K562 (cell line): ENCODE data around the gene SYMPK. TPM values are rescaled to one million over a fixed set of nuclear protein-coding genes. Genes with fewer than 3 reads are reported as not detected.

Experiments
- ATAC-seq: fragments of 200-7000 bp; cut with Tn5 transposase; 3 replicates; pipeline ENCODE4 v1.9.1; 2020; ENCODE audit warnings: moderate library complexity
- BruUV-seq: library from RNA; stranded (reverse); fragments of 400-500 nt; replicated peaks from 2 replicates; lab custom pipeline; 2021; lab: Mats Ljungman, UMichigan
- CTCF ChIA-PET: fragments of 300-600 bp; formaldehyde crosslinking; extraction: SDS; loops from one replicate; lab custom pipeline; 2021; ENCODE audit warnings: low intra/inter-chr PET ratio; lab: Yijun Ruan, JAX
- POLR2A ChIA-PET: fragments of 300-600, 350-650 bp; sonication (Branson Sonifier 250); formaldehyde crosslinking; extraction: SDS; loops from one replicate; lab custom pipeline; 2021; ENCODE audit warnings: antibody characterized with exemption, inconsistent platforms; lab: Yijun Ruan, JAX
- DNase-seq, 4 experiments: peaks; one replicate each; pipeline versions ENCODE4 v3.0.0 to v3.0.0-alpha.2; 2011 to 2018; ENCODE audit warnings: low spot score in 3 of 4, mixed read lengths in 3 of 4; ENCODE audit errors: extremely low read depth in 1 of 4
- FAIRE-seq: peaks from 2 replicates; lab custom pipeline; 2011; peaks lifted over from hg19 to GRCh38; lab: Jason Lieb, UNC
- H2AFZ ChIP-seq: 2 replicates; pipeline ENCODE4 v1.6.0; 2011; ENCODE audit warnings: low read depth, low read length, control low read depth, inconsistent platforms
- H3K27ac ChIP-seq: fragments of 200-600 bp; 3 replicates; pipeline ENCODE4 v1.8.0; 2011; ENCODE audit warnings: low read depth, mild to moderate bottlenecking, control low read depth, inconsistent platforms, low read length, moderate library complexity, mixed read lengths; ENCODE audit errors: extremely low read depth
- H3K27me3 ChIP-seq, 2 experiments: fragments of 300-600 bp in 1 of 2; 2 replicates in 1 of 2; 3 replicates in 1 of 2; pipeline versions ENCODE4 v1.6.0 to v1.8.0; 2011; ENCODE audit warnings: inconsistent platforms in 2 of 2, low read length in 2 of 2, mild to moderate bottlenecking in 1 of 2, mixed read lengths in 1 of 2, moderate library complexity in 1 of 2; ENCODE audit not compliant: control insufficient read depth in 2 of 2, insufficient read depth in 2 of 2
- H3K36me3 ChIP-seq: fragments of 300-600 bp; 3 replicates; pipeline ENCODE4 v1.8.0; 2011; ENCODE audit warnings: mild to moderate bottlenecking, low read length, inconsistent platforms; ENCODE audit not compliant: control insufficient read depth, insufficient read depth
- H3K4me1 ChIP-seq, 2 experiments: fragments of 200-600 bp in 1 of 2; replicated peaks in 1 of 2; 2 replicates in 1 of 2; 3 replicates in 1 of 2; pipeline versions ENCODE4 v1.5.1 to v1.8.0; 2011; ENCODE audit warnings: inconsistent platforms in 2 of 2, low read length in 2 of 2, mild to moderate bottlenecking in 1 of 2, mixed read lengths in 1 of 2, moderate library complexity in 1 of 2; ENCODE audit not compliant: control insufficient read depth in 2 of 2, insufficient read depth in 2 of 2
- H3K4me2 ChIP-seq: 2 replicates; pipeline ENCODE4 v1.6.1; 2011; ENCODE audit warnings: low read length, control low read depth, inconsistent platforms, mixed read lengths; ENCODE audit not compliant: insufficient read depth
- H3K4me3 ChIP-seq: fragments of 200-600 bp; sonication (generic), shearing (Covaris generic); 2 replicates; pipeline ENCODE4 v1.5.1; 2016; ENCODE audit warnings: control low read depth, inconsistent platforms
- H3K79me2 ChIP-seq: fragments of 200-600 bp; 3 replicates; pipeline ENCODE4 v1.8.0; 2011; ENCODE audit warnings: low read length, inconsistent platforms; ENCODE audit not compliant: control insufficient read depth, insufficient read depth
- H3K9ac ChIP-seq, 2 experiments: 2 replicates each; pipeline versions ENCODE4 v1.6.0 to v1.6.1; 2011; ENCODE audit warnings: low read depth in 2 of 2, low read length in 2 of 2, control low read depth in 1 of 2, inconsistent platforms in 1 of 2, mild to moderate bottlenecking in 1 of 2, mixed read lengths in 1 of 2; ENCODE audit not compliant: insufficient read depth in 1 of 2
- H3K9me1 ChIP-seq: one replicate; pipeline ENCODE4 v1.6.0; 2011; ENCODE audit warnings: inconsistent platforms, mild to moderate bottlenecking, low read length, moderate library complexity; ENCODE audit not compliant: control insufficient read depth, insufficient read depth
- H3K9me3 ChIP-seq: replicated peaks from 2 replicates; pipeline ENCODE4 v1.5.1; 2011; ENCODE audit warnings: low read depth, low read length, inconsistent platforms; ENCODE audit not compliant: control insufficient read depth, insufficient read depth
- H4K20me1 ChIP-seq: replicated peaks from 2 replicates; pipeline ENCODE4 v1.6.1; 2011; ENCODE audit warnings: low read length, inconsistent platforms, mixed read lengths; ENCODE audit not compliant: control insufficient read depth, insufficient read depth
- CBFA2T3 ChIP-seq: fragments of 450-650 bp; IDR thresholded peaks from 2 replicates; pipeline ENCODE4 v1.6.1; 2017
- ELF4 ChIP-seq: fragments of 450-650 bp; formaldehyde crosslinking; IDR thresholded peaks from 2 replicates; pipeline ENCODE4 v1.4.0; 2022; ENCODE audit warnings: missing genetic modification characterization
- GATAD2A ChIP-seq: fragments of 450-650 bp; IDR thresholded peaks from 2 replicates; pipeline ENCODE4 v1.6.1; 2017
- KAT2B ChIP-seq: IDR thresholded peaks from one replicate; pipeline ENCODE4 v1.6.1; 2012; ENCODE audit warnings: low read depth, mild to moderate bottlenecking, control low read depth, inconsistent platforms, low read length, moderate library complexity
- MAFK ChIP-seq: IDR thresholded peaks from 2 replicates; pipeline ENCODE4 v1.6.1; 2011; ENCODE audit warnings: low read length, improper control_type of control experiment
- NFE2 ChIP-seq: IDR thresholded peaks from 2 replicates; pipeline ENCODE4 v1.6.1; 2014; ENCODE audit warnings: antibody characterized with exemption, low read depth
- OTX1 ChIP-seq: fragments of 450-650 bp; formaldehyde crosslinking; IDR thresholded peaks from 2 replicates; pipeline ENCODE4 v1.4.0; 2022; ENCODE audit warnings: mild to moderate bottlenecking
- RFX5 ChIP-seq: IDR thresholded peaks from 2 replicates; pipeline ENCODE4 v1.6.1; 2011; ENCODE audit warnings: low read depth, mild to moderate bottlenecking, improper control_type of control experiment, low read length
- SNRNP70 ChIP-seq: fragments of 200-400 bp; formaldehyde crosslinking; optimal IDR thresholded peaks from 2 replicates; pipeline ENCODE3; 2017; ENCODE audit warnings: low read depth, low read length
- TRIM24 ChIP-seq, 2 experiments: fragments of 450-650 bp; IDR thresholded peaks; 2 replicates each; pipeline ENCODE4 v1.6.1; 2016
- TRIM28 ChIP-seq: fragments of 450-650 bp; IDR thresholded peaks from 2 replicates; pipeline ENCODE4 v1.6.1; 2017
- ZNF143 ChIP-seq: sonication (generic); formaldehyde crosslinking; IDR thresholded peaks from 2 replicates; pipeline ENCODE4 v1.9.0; 2022; ENCODE audit warnings: mild to moderate bottlenecking, missing genetic modification reagents
- ZNF639 ChIP-seq, 2 experiments: fragments of 200-800 bp in 1 of 2; sonication (Bioruptor generic) in 1 of 2; sonication (generic) in 1 of 2; formaldehyde crosslinking in 1 of 2; IDR thresholded peaks in 1 of 2; conservative IDR thresholded peaks in 1 of 2; 2 replicates each; pipeline versions ENCODE4 v1.5.0 to v1.6.1; 2016 to 2020; ENCODE audit warnings: missing compliant biosample characterization in 1 of 2, missing genetic modification characterization in 1 of 2, missing genetic modification reagents in 1 of 2
- WGBS: fragments of 100-300 bp; shearing (Covaris generic); methylation state at CpG from one replicate; pipeline ENCODE4 v1.1.6; 2016; ENCODE audit warnings: low coverage, mixed read lengths; ENCODE audit not compliant: insufficient coverage; ENCODE audit errors: missing lambda C conversion rate; 5-methylcytosine and 5-hydroxymethylcytosine counted together
- in situ Hi-C: fragments of 300-500 bp; cut with MboI; formaldehyde crosslinking; loops from 4 replicates; pipeline ENCODE4 v1.15.0; 2018; ENCODE audit warnings: inconsistent platforms, mixed read lengths
- intact Hi-C: fragments of 100-400 bp; cut with micrococcal nuclease; formaldehyde crosslinking; loops from 2 replicates; pipeline ENCODE4 v1.14.2; 2022
- polyA plus RNA-seq, 8 experiments: library from polyadenylated mRNA; depleted of rRNA in 4 of 8; stranded (reverse) in 5 of 8; unstranded in 3 of 8; fragments of >200 nt; fragmentation: Nextera tagmentation in 2 of 8; fragmentation: Illumina TruSeq in 1 of 8; extraction: Ambion mirVana in 2 of 8; extraction: Trizol in 1 of 8; gene quantifications; 2 replicates each; pipeline versions ENCODE4 v1.2.1 to v1.2.3, GENCODE V29; 2011 to 2014; ENCODE audit warnings: inconsistent platforms in 1 of 8, missing spikeins in 1 of 8
- total RNA-seq, 7 experiments: library from RNA; depleted of rRNA in 6 of 7; stranded (reverse); fragments of >200 nt in 6 of 7; fragmentation: Illumina TruSeq in 2 of 7; extraction: Trizol in 2 of 7; gene quantifications; 2 replicates each; pipeline versions ENCODE4 v1.2.1 to v1.2.3, GENCODE V29; 2011 to 2021; ENCODE audit warnings: low replicate concordance in 1 of 7
- TF ChIP-seq, protein P1 (sequence below): sonication (generic); IDR thresholded peaks from 2 replicates; pipeline ENCODE4 v1.6.1; 2016

Gene SYMPK
- total and polyA plus RNA-seq, 9 of the 15 experiments (the other 6 are each of a cell fraction or from before 2014, with no cell fraction given), result 0.73 to 95.5 (median 58.4) TPM

DNA sequence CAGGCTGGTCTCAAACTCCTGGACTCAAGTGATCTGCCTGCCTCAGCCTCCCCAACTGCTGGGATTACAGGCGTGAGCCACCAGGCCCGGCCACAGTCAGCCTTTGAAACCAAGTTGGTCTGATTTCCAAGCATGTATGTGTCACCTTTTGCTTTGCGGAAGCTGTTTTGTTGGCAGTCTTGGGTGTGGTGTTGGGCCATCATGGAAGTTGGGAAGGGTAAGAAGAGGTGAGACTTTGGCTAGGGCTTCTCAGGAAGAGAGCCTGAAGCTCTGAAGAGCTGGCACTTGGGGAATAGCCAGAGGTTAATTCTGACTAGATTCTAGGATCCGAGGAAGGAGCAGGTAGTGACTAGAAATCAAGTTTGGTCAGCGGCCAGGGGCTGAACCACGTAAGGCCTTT, 50.6 kb downstream of the SYMPK start:
- Histone ChIP-seq H2AFZ (no peak overlapping the region), H3K9me1 (no peaks in the 10 kb centered on the region), H3K9ac (no peak overlapping the region), H4K20me1 (no peaks in the 10 kb centered on the region), H3K4me2 (no peak overlapping the region), H3K4me3 (no peak overlapping the region), H3K9me3 (no peaks in the 10 kb centered on the region), H3K79me2 (no peaks in the 10 kb centered on the region), H3K27ac (no peak overlapping the region), H3K4me1 (peaks cover 13 to 34% of the 10 kb centered on the region in 2 experiments; a peak in 4 of 5 replicates), H3K36me3 (peaks cover 21% of the 10 kb centered on the region; the same call in 2 of the 3 replicates), H3K27me3 (no peaks in the 10 kb centered on the region)
- intact Hi-C loops, result loop anchor here (10.0 kb wide), 1 partner anchor 263 kb away; no protein-coding TSS in a partner anchor
- BruUV-seq, result no TSS peak
- ChIA-PET POLR2A (interaction anchor here (0.6 kb wide), 1 partner anchor 17 kb away, joined by 4 read pairs; no protein-coding TSS in a partner anchor), CTCF (no interaction called here)
- in situ Hi-C loops, result no loop called here
- ATAC-seq, result no peak
- DNase-seq, result no peak
- FAIRE-seq, result no peak
- 71% methylated on average over 6 of the region's 6 CpGs for WGBS
- TF ChIP-seq NFE2 (no peak), SNRNP70 (no peak)
- TF ChIP-seq, protein P1, sequence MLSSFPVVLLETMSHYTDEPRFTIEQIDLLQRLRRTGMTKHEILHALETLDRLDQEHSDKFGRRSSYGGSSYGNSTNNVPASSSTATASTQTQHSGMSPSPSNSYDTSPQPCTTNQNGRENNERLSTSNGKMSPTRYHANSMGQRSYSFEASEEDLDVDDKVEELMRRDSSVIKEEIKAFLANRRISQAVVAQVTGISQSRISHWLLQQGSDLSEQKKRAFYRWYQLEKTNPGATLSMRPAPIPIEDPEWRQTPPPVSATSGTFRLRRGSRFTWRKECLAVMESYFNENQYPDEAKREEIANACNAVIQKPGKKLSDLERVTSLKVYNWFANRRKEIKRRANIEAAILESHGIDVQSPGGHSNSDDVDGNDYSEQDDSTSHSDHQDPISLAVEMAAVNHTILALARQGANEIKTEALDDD, result no peak

DNA sequence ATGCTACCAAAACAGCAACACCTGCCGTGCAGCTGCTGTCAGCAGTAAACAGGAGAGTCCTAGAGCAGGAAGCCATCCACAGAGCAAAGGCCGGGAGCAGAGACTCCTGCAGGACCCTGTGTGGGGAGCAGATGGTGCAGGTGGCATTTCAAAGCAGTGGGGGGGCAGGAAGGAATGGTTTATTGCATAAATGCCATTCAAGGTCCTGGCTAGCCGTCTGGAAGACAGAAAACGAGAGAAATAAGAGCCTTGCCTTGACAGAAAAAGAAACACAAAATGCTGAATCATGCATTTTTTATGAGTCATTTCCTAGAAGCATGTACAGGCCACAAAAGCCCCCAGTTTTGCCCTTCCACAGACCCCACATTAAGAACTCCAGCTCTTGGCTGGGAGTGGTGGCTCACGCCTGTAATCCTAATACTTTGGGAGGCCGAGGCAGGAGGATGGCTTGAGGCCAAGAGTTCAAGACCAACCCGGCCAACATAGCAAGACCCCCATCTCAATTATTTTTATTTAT, 53.2 kb downstream of the SYMPK start:
- BruUV-seq, result no TSS peak
- ChIA-PET CTCF (no interaction called here), POLR2A (interaction anchor here (0.5 to 0.7 kb wide), 3 partner anchors 10 to 57 kb away, joined by 3 read pairs; no protein-coding TSS in a partner anchor)
- Histone ChIP-seq H4K20me1 (no peaks in the 10 kb centered on the region), H3K36me3 (peaks cover 7% of the 10 kb centered on the region; the same call in 2 of the 3 replicates), H3K79me2 (no peaks in the 10 kb centered on the region), H3K9me1 (no peaks in the 10 kb centered on the region), H2AFZ (peak overlapping the region; percentile 100), H3K9ac (peak overlapping the region; percentile 80 to 86; a peak in 3 of 4 replicates), H3K9me3 (no peaks in the 10 kb centered on the region), H3K4me2 (peak overlapping the region; percentile 80), H3K27me3 (no peaks in the 10 kb centered on the region), H3K4me1 (peaks cover 13 to 18% of the 10 kb centered on the region in 2 experiments; a peak in 4 of 5 replicates), H3K4me3 (no peak overlapping the region), H3K27ac (peak overlapping the region; percentile 96)
- in situ Hi-C loops, result loop anchor here (10.0 kb wide), 1 partner anchor 195 kb away; no protein-coding TSS in a partner anchor
- DNase-seq (peak; percentile 48 to 71 (median 52)), ATAC-seq (peak; percentile 72), FAIRE-seq (peak; percentile 77)
- intact Hi-C loops, result loop anchor here (10.0 kb wide), 1 partner anchor 265 kb away; no protein-coding TSS in a partner anchor
- 17% methylated on average over 7 of the region's 7 CpGs for WGBS
- TF ChIP-seq GATAD2A (0 out of 2 replicates have a peak, but pooled peaks have one; percentile 34), RFX5 (no peak), TRIM28 (no peak), ELF4 (CRISPR knock-in tag) (no peak), MAFK (peak; percentile 99), ZNF639 (CRISPR knock-in tag; conservative IDR thresholded peaks at IDR 0.05 in 1 of 2, IDR thresholded peaks at IDR 0.05 in 1 of 2) (peak in 1 of 2 experiments; percentile 63; a peak in 1 of 4 replicates), TRIM24 (IDR thresholded peaks at IDR 0.05) (0 out of 4 replicates have a peak, but pooled peaks of 1 of the 2 experiments have one; percentile 24), ZNF143 (CRISPR knock-in tag) (no peak), KAT2B (no peak), OTX1 (CRISPR knock-in tag) (no peak), CBFA2T3 (no peak)
